GM18498 (cell line): ENCODE results near the gene PCK2.

Experiments used
- ATAC-seq: cut with Tn5 transposase; IDR thresholded peaks from one replicate; pipeline ENCODE4 v1.9.1; 2021; ENCODE audit warnings: mild to moderate bottlenecking, moderate library complexity; ENCODE audit not compliant: unreplicated experiment

Gene PCK2

GRCh38 chr14:24114532-24115421 is 20.7 kb downstream of the PCK2 start, which contains the start of the genes DCAF11 and NRL:
TSS of gene DCAF11 (plus strand) at chr14:24114777. CDS start at chr14:24115595, 818 bp downstream.
TSS of gene NRL (minus strand) at chr14:24114949. CDS start at chr14:24082848, 32,101 bp downstream.
- peak; percentile 87 for ATAC-seq

GRCh38 chr14:24115422-24116127 is 21.5 kb downstream of the PCK2 start:
- ATAC-seq = no peak

GRCh38 chr14:24116128-24116814 is 22.2 kb downstream of the PCK2 start:
- no peak for ATAC-seq

- ATAC-seq = no peak
Measured at GRCh38 chr14:24117179-24117578, 23.1 kb downstream of the PCK2 start.

GRCh38 chr14:24119691-24120090 is 25.6 kb downstream of the PCK2 start:
- no peak for ATAC-seq

GRCh38 chr14:24121210-24121609 is 27.1 kb downstream of the PCK2 start:
- no peak for ATAC-seq

GRCh38 chr14:24122416-24122815 is 28.3 kb downstream of the PCK2 start:
- ATAC-seq = no peak

- no peak for ATAC-seq
Measured at GRCh38 chr14:24122898-24123297, 28.8 kb downstream of the PCK2 start.

- ATAC-seq = no peak
Measured at GRCh38 chr14:24123424-24124417, 29.6 kb downstream of the PCK2 start.

- no peak for ATAC-seq
Measured at GRCh38 chr14:24126939-24127338, 32.8 kb downstream of the PCK2 start.

- no peak for ATAC-seq
Measured at GRCh38 chr14:24127673-24128072, 33.6 kb downstream of the PCK2 start.

- no peak for ATAC-seq
Measured at GRCh38 chr14:24129410-24129998, 35.4 kb downstream of the PCK2 start.

GRCh38 chr14:24130380-24130716 is 36.2 kb downstream of the PCK2 start, which contains the start of gene FITM1:
TSS of gene FITM1 (plus strand) at chr14:24130659. CDS start at chr14:24131564, 905 bp downstream.
- ATAC-seq = no peak

GRCh38 chr14:24130717-24131548 is 36.8 kb downstream of the PCK2 start:
- no peak for ATAC-seq

GRCh38 chr14:24131549-24131966 is 37.4 kb downstream of the PCK2 start:
- ATAC-seq = no peak

GRCh38 chr14:24132061-24132685 is 38.1 kb downstream of the PCK2 start:
- ATAC-seq = no peak

- ATAC-seq = no peak
Measured at GRCh38 chr14:24132976-24133375, 38.9 kb downstream of the PCK2 start.

- no peak for ATAC-seq
Measured at GRCh38 chr14:24133735-24134134, 39.6 kb downstream of the PCK2 start.

- peak; percentile 10 for ATAC-seq
Measured at GRCh38 chr14:24135584-24135833, 41.4 kb downstream of the PCK2 start.
